CD8-positive, alpha-beta memory T cell (primary cell): ENCODE results near the gene BTF3L4. TPM values are rescaled to one million over a fixed set of nuclear protein-coding genes. Genes with fewer than 3 reads are reported as not detected.

Experiments
- CTCF ChIA-PET: fragments of 350-600 bp; sonication (Branson Sonifier 250); formaldehyde crosslinking; loops from one replicate; lab custom pipeline; 2021; ENCODE audit warnings: antibody characterized with exemption; lab: Charles Lee
- POLR2A ChIA-PET: fragments of 350-600 bp; sonication (Branson Sonifier 250); formaldehyde crosslinking; loops from one replicate; lab custom pipeline; 2021; ENCODE audit warnings: antibody characterized with exemption; lab: Charles Lee
- DNase-seq, 5 donors: peaks; one replicate each; pipeline versions ENCODE4 v3.0.0 to v3.0.0-alpha.2; 2020 to 2022; ENCODE audit warnings: mixed read lengths in 1 of 5
- H3K27ac ChIP-seq: one replicate; pipeline ENCODE4 v1.7.0; 2013; ENCODE audit warnings: low read depth, mild to moderate bottlenecking, low read length, moderate library complexity
- H3K27me3 ChIP-seq: 2 replicates; pipeline ENCODE4 v1.7.0; 2013; ENCODE audit warnings: low read length, mild to moderate bottlenecking; ENCODE audit not compliant: insufficient read depth, poor library complexity, severe bottlenecking
- H3K36me3 ChIP-seq: 2 replicates; pipeline ENCODE4 v1.7.0; 2013; ENCODE audit warnings: mild to moderate bottlenecking, low read length, moderate library complexity; ENCODE audit not compliant: insufficient read depth
- H3K4me1 ChIP-seq: 2 replicates; pipeline ENCODE4 v1.7.0; 2013; ENCODE audit warnings: mild to moderate bottlenecking, low read length, moderate library complexity; ENCODE audit not compliant: insufficient read depth
- H3K4me3 ChIP-seq: 2 replicates; pipeline ENCODE4 v1.7.0; 2013; ENCODE audit warnings: mild to moderate bottlenecking, low read length
- H3K9me3 ChIP-seq: 2 replicates; pipeline ENCODE4 v1.7.0; 2013; ENCODE audit warnings: mild to moderate bottlenecking, low read length
- H3K27ac Mint-ChIP-seq, 8 donors: one replicate each; pipeline ENCODE4 v1.8.0; 2020 to 2021; ENCODE audit warnings: mixed read lengths in 8 of 8, mild to moderate bottlenecking in 6 of 8, inconsistent platforms in 3 of 8, moderate library complexity in 3 of 8
- H3K27me3 Mint-ChIP-seq, 2 donors: one replicate each; pipeline ENCODE4 v1.8.0; 2020 to 2021; ENCODE audit warnings: mixed read lengths in 2 of 2, mild to moderate bottlenecking in 1 of 2, moderate library complexity in 1 of 2
- H3K36me3 Mint-ChIP-seq, 3 donors: one replicate each; pipeline ENCODE4 v1.8.0; 2020 to 2021; ENCODE audit warnings: mixed read lengths in 3 of 3, inconsistent platforms in 1 of 3, mild to moderate bottlenecking in 1 of 3
- H3K4me1 Mint-ChIP-seq, 3 donors: one replicate each; pipeline ENCODE4 v1.8.0; 2020 to 2021; ENCODE audit warnings: mixed read lengths in 3 of 3, inconsistent platforms in 1 of 3, mild to moderate bottlenecking in 1 of 3
- H3K4me3 Mint-ChIP-seq, 7 donors: one replicate each; pipeline ENCODE4 v1.8.0; 2020 to 2021; ENCODE audit warnings: mixed read lengths in 7 of 7, mild to moderate bottlenecking in 6 of 7, moderate library complexity in 4 of 7, inconsistent platforms in 2 of 7
- H3K9me3 Mint-ChIP-seq, 5 donors: one replicate each; pipeline ENCODE4 v1.8.0; 2020 to 2022; ENCODE audit warnings: mixed read lengths in 5 of 5, mild to moderate bottlenecking in 3 of 5, moderate library complexity in 2 of 5, inconsistent platforms in 1 of 5
- polyA plus RNA-seq: library from polyadenylated mRNA; unstranded; fragments of 300-500 nt; fragmentation: Illumina TruSeq; gene quantifications from one replicate; pipeline ENCODE4 v1.2.3, GENCODE V29; 2021
- total RNA-seq, 2 experiments: library from RNA; stranded (reverse); gene quantifications; one replicate each; pipeline ENCODE4 v1.2.3, GENCODE V29; 2021

BTF3L4 gene
- total and polyA plus RNA-seq, 3 experiments from 2014 or later = 31.8 to 55.0 (median 32.4) TPM

- Histone ChIP-seq H3K36me3 (no peaks in the 10 kb centered on the region), H3K9me3 (no peaks in the 10 kb centered on the region), H3K27ac (peak overlapping the region; percentile 91), H3K4me1 (peaks cover 30% of the 10 kb centered on the region), H3K4me3 (peak overlapping the region; percentile 74), H3K27me3 (no peaks in the 10 kb centered on the region)
- peaks cover 0 to 47% (median 12%) of the 10 kb centered on the region in 3 donors for H3K36me3 Mint-ChIP-seq
- DNase-seq = peak in 1 of 5 donors; percentile 2
- CTCF ChIA-PET = interaction anchor here (1.4 kb wide), 1 partner anchor 24 kb away, joined by 3 read pairs; the partner anchor contains the start of gene BTF3L4
- H3K9me3 Mint-ChIP-seq = no peaks in the 10 kb centered on the region
- POLR2A ChIA-PET = interaction anchor here (0.5 to 1.7 kb wide), 2 partner anchors 24 to 331 kb away, joined by 5 to 23 read pairs; partner anchors contain the start of genes BTF3L4 and TXNDC12
- peak overlapping the region; percentile 93 to 99 (median 93) for H3K4me3 Mint-ChIP-seq
- H3K27ac Mint-ChIP-seq = peak overlapping the region; percentile 36 to 98 (median 94)
- H3K27me3 Mint-ChIP-seq = peaks cover 0 to 2% of the 10 kb centered on the region in 2 donors
- H3K4me1 Mint-ChIP-seq = peaks cover 37 to 49% (median 47%) of the 10 kb centered on the region in 3 donors
Measured at GRCh38 chr1:52032124-52032784, 23.8 kb upstream of the BTF3L4 start.

- H3K27ac Mint-ChIP-seq = peak overlapping the region; percentile 90 to 98 (median 96)
- Histone ChIP-seq H3K27ac (peak overlapping the region; percentile 91), H3K4me1 (peaks cover 30% of the 10 kb centered on the region), H3K4me3 (peak overlapping the region; percentile 74), H3K27me3 (no peaks in the 10 kb centered on the region), H3K36me3 (no peaks in the 10 kb centered on the region), H3K9me3 (no peaks in the 10 kb centered on the region)
- H3K9me3 Mint-ChIP-seq = no peaks in the 10 kb centered on the region
- POLR2A ChIA-PET = interaction anchor here (0.5 to 1.7 kb wide), 4 partner anchors 20 to 372 kb away, joined by 4 to 23 read pairs (median 5); partner anchors contain the start of genes BTF3L4, ORC1, PRPF38A and TXNDC12
- CTCF ChIA-PET = interaction anchor here (0.9 to 1.4 kb wide), 3 partner anchors 22 to 153 kb away, joined by 3 to 5 read pairs (median 3); partner anchors contain the start of genes BTF3L4 and TXNDC12
- peak in 1 of 5 donors; percentile 48 for DNase-seq
- H3K4me1 Mint-ChIP-seq = peaks cover 37 to 49% (median 47%) of the 10 kb centered on the region in 3 donors
- H3K36me3 Mint-ChIP-seq = peaks cover 0 to 49% (median 12%) of the 10 kb centered on the region in 3 donors
- peaks cover 0 to 3% of the 10 kb centered on the region in 2 donors for H3K27me3 Mint-ChIP-seq
- peak overlapping the region; percentile 93 to 99 (median 93) for H3K4me3 Mint-ChIP-seq
Measured at GRCh38 chr1:52032785-52033131, 23.3 kb upstream of the BTF3L4 start.

GRCh38 chr1:52033190-52034049 is 22.7 kb upstream of the BTF3L4 start, which contains the start of gene KTI12:
KTI12 (minus strand) TSS chr1:52033810; CDS start chr1:52033761, 49 bp downstream.
- peak within 1 kb of the TSS; percentile 93 to 99 (median 93) for H3K4me3 Mint-ChIP-seq
- Histone ChIP-seq H3K4me1 (peaks cover 30% of the 10 kb centered on the region), H3K27ac (peak within 1 kb of the TSS; percentile 91), H3K36me3 (no peaks in the 10 kb centered on the region), H3K9me3 (no peaks in the 10 kb centered on the region), H3K4me3 (peak within 1 kb of the TSS; percentile 74), H3K27me3 (no peaks in the 10 kb centered on the region)
- peaks cover 0 to 50% (median 13%) of the 10 kb centered on the region in 3 donors for H3K36me3 Mint-ChIP-seq
- peak; percentile 82 to 95 (median 89) for DNase-seq
- CTCF ChIA-PET = interaction anchor here (0.7 to 1.4 kb wide), 4 partner anchors 17 to 154 kb away, joined by 3 to 5 read pairs (median 3); partner anchors contain the start of genes BTF3L4 and TXNDC12
- no peaks in the 10 kb centered on the region for H3K9me3 Mint-ChIP-seq
- peaks cover 0 to 4% of the 10 kb centered on the region in 2 donors for H3K27me3 Mint-ChIP-seq
- peaks cover 33 to 49% (median 44%) of the 10 kb centered on the region in 3 donors for H3K4me1 Mint-ChIP-seq
- H3K27ac Mint-ChIP-seq = peak within 1 kb of the TSS; percentile 90 to 98 (median 96)
- POLR2A ChIA-PET = interaction anchor here (0.7 to 1.7 kb wide), 4 partner anchors 11 to 371 kb away, joined by 3 to 23 read pairs (median 4); partner anchors contain the start of genes BTF3L4, ORC1, PRPF38A and TXNDC12

- Mint-ChIP-seq H3K27me3 (peaks cover 0 to 4% of the 10 kb centered on the region in 2 donors), H3K27ac (peak overlapping the region; percentile 90 to 98 (median 96)), H3K4me3 (peak overlapping the region; percentile 93 to 99 (median 93)), H3K9me3 (no peaks in the 10 kb centered on the region), H3K4me1 (peaks cover 33 to 49% (median 43%) of the 10 kb centered on the region in 3 donors), H3K36me3 (peaks cover 0 to 53% (median 14%) of the 10 kb centered on the region in 3 donors)
- H3K27me3 ChIP-seq = no peaks in the 10 kb centered on the region
- no peaks in the 10 kb centered on the region for H3K36me3 ChIP-seq
- ChIA-PET CTCF (interaction anchor here (1.2 kb wide), 1 partner anchor 154 kb away, joined by 5 read pairs; no protein-coding TSS in a partner anchor), POLR2A (interaction anchor here (0.7 to 1.7 kb wide), 4 partner anchors 10 to 370 kb away, joined by 3 to 23 read pairs (median 4); partner anchors contain the start of genes BTF3L4, ORC1, PRPF38A and TXNDC12)
- H3K4me1 ChIP-seq = peaks cover 30% of the 10 kb centered on the region
- no peaks in the 10 kb centered on the region for H3K9me3 ChIP-seq
- peak overlapping the region; percentile 74 for H3K4me3 ChIP-seq
- DNase-seq = no peak
- H3K27ac ChIP-seq = peak overlapping the region; percentile 91
Measured at GRCh38 chr1:52034050-52034384, 22.1 kb upstream of the BTF3L4 start.

- peaks cover 0 to 2% of the 10 kb centered on the region in 2 donors for H3K27me3 Mint-ChIP-seq
- POLR2A ChIA-PET = no interaction called here
Measured at GRCh38 chr1:52037402-52037814, 18.7 kb upstream of the BTF3L4 start.

GRCh38 chr1:52037909-52038308 is 18.2 kb upstream of the BTF3L4 start:
- peaks cover 11 to 12% (median 11%) of the 10 kb centered on the region in 3 donors for H3K4me1 Mint-ChIP-seq

More at GRCh38 chr1:52037402-52037814, 18.7 kb upstream of the BTF3L4 start:
- no peaks in the 10 kb centered on the region for H3K9me3 ChIP-seq
- DNase-seq = no peak
- CTCF ChIA-PET = interaction anchor here (0.7 kb wide), 1 partner anchor 434 kb away, joined by 4 read pairs; no protein-coding TSS in a partner anchor
- Mint-ChIP-seq H3K9me3 (no peaks in the 10 kb centered on the region), H3K27ac (no peak overlapping the region), H3K4me3 (no peak overlapping the region), H3K36me3 (peaks cover 0 to 63% (median 6%) of the 10 kb centered on the region in 3 donors), H3K4me1 (peaks cover 12 to 17% (median 13%) of the 10 kb centered on the region in 3 donors)
- H3K27ac ChIP-seq = no peak overlapping the region
- H3K36me3 ChIP-seq = no peaks in the 10 kb centered on the region
- peaks cover 11% of the 10 kb centered on the region for H3K4me1 ChIP-seq
- H3K4me3 ChIP-seq = no peak overlapping the region
- H3K27me3 ChIP-seq = no peaks in the 10 kb centered on the region

GRCh38 chr1:52041551-52042185 is 14.4 kb upstream of the BTF3L4 start:
- peaks cover 8 to 26% (median 24%) of the 10 kb centered on the region in 3 donors for H3K4me1 Mint-ChIP-seq

More at GRCh38 chr1:52037909-52038308, 18.2 kb upstream of the BTF3L4 start:
- ChIA-PET CTCF (no interaction called here), POLR2A (no interaction called here)
- Histone ChIP-seq H3K9me3 (no peaks in the 10 kb centered on the region), H3K4me1 (peaks cover 7% of the 10 kb centered on the region), H3K36me3 (no peaks in the 10 kb centered on the region), H3K27ac (no peak overlapping the region), H3K4me3 (no peak overlapping the region), H3K27me3 (no peaks in the 10 kb centered on the region)
- H3K4me3 Mint-ChIP-seq = no peak overlapping the region
- no peak for DNase-seq
- H3K36me3 Mint-ChIP-seq = peaks cover 0 to 58% (median 6%) of the 10 kb centered on the region in 3 donors
- peak overlapping the region in 3 of 8 donors; percentile 56 to 61 (median 58) for H3K27ac Mint-ChIP-seq
- H3K9me3 Mint-ChIP-seq = no peaks in the 10 kb centered on the region
- H3K27me3 Mint-ChIP-seq = peaks cover 0 to 2% of the 10 kb centered on the region in 2 donors

More at GRCh38 chr1:52041551-52042185, 14.4 kb upstream of the BTF3L4 start:
- no peak overlapping the region for H3K4me3 Mint-ChIP-seq
- H3K27me3 ChIP-seq = no peaks in the 10 kb centered on the region
- no peak for DNase-seq
- CTCF ChIA-PET = no interaction called here
- H3K27ac ChIP-seq = no peak overlapping the region
- H3K9me3 ChIP-seq = no peaks in the 10 kb centered on the region
- H3K9me3 Mint-ChIP-seq = no peaks in the 10 kb centered on the region
- no peak overlapping the region for H3K4me3 ChIP-seq
- POLR2A ChIA-PET = no interaction called here
- no peaks in the 10 kb centered on the region for H3K36me3 ChIP-seq
- no peak overlapping the region for H3K27ac Mint-ChIP-seq
- H3K4me1 ChIP-seq = no peaks in the 10 kb centered on the region
- peaks cover 0 to 2% of the 10 kb centered on the region in 2 donors for H3K27me3 Mint-ChIP-seq
- peaks cover 0 to 62% (median 15%) of the 10 kb centered on the region in 3 donors for H3K36me3 Mint-ChIP-seq
